Measurements from ENCODE around the gene ELFN1. TPM values are rescaled to one million over a fixed set of nuclear protein-coding genes. Genes with fewer than 3 reads are reported as not detected.
A peak's percentile ranks its signal among the peaks of the same experiment; 100 is the strongest.

Gene ELFN1
- total and polyA plus RNA-seq, 8 donors, result 0.19 to 4.3 (median 0.53) TPM; not detected in 1

GRCh38 chr7:1667566-1668395 is 2.3 kb upstream of the ELFN1 start:
- WGBS, 5 donors, result 15 to 57% (median 24%) methylated on average over 18 to 77 of the region's 77 CpGs
- H3K27ac ChIP-seq, result no peak overlapping the region
- peaks cover 21 to 100% (median 99%) of the 10 kb centered on the region in 3 donors for H3K27me3 ChIP-seq
- H3K4me3 ChIP-seq, result peak overlapping the region; percentile 53 to 58 (median 56)
- DNase-seq, result peak in 1 of 2 donors; percentile 64
- peaks cover 56 to 72% (median 70%) of the 10 kb centered on the region in 4 donors for H3K4me1 ChIP-seq
- intact Hi-C loops (cut with DNase I; ENCODE audit: low total_unique reads), result no loop called here
- H3K9me3 ChIP-seq, result no peaks in the 10 kb centered on the region
- TF ChIP-seq CTCF (IDR thresholded peaks at IDR 0.05) (no peak), EP300 (IDR thresholded peaks at IDR 0.05) (no peak), POLR2AphosphoS5 (IDR thresholded peaks at IDR 0.05) (no peak), POLR2A (IDR thresholded peaks at IDR 0.05) (no peak)
- no peaks in the 10 kb centered on the region for H3K36me3 ChIP-seq

GRCh38 chr7:1668396-1669063 is 1.5 kb upstream of the ELFN1 start:
- no peaks in the 10 kb centered on the region for H3K36me3 ChIP-seq
- no peak for TF ChIP-seq POLR2A (IDR thresholded peaks at IDR 0.05)
- TF ChIP-seq CTCF (IDR thresholded peaks at IDR 0.05), result no peak
- TF ChIP-seq POLR2AphosphoS5 (IDR thresholded peaks at IDR 0.05), result no peak
- no peak for TF ChIP-seq EP300 (IDR thresholded peaks at IDR 0.05)
- WGBS, 5 donors, result 32 to 59% (median 40%) methylated on average over 8 to 20 of the region's 20 CpGs
- peaks cover 21 to 100% (median 99%) of the 10 kb centered on the region in 3 donors for H3K27me3 ChIP-seq
- peaks cover 56 to 72% (median 70%) of the 10 kb centered on the region in 4 donors for H3K4me1 ChIP-seq
- intact Hi-C loops (cut with DNase I; ENCODE audit: low total_unique reads), result no loop called here
- DNase-seq, result no peak
- no peaks in the 10 kb centered on the region for H3K9me3 ChIP-seq
- H3K4me3 ChIP-seq, result peak overlapping the region in 1 of 4 donors; percentile 58
- H3K27ac ChIP-seq, result no peak overlapping the region

- Histone ChIP-seq H3K4me1 (peaks cover 52 to 65% (median 65%) of the 10 kb centered on the region in 4 donors), H3K9me3 (no peaks in the 10 kb centered on the region), H3K27ac (no peak overlapping the region), H3K27me3 (peaks cover 17 to 100% (median 99%) of the 10 kb centered on the region in 3 donors), H3K36me3 (no peaks in the 10 kb centered on the region), H3K4me3 (peak overlapping the region; percentile 32 to 45 (median 44))
- no peak for TF ChIP-seq POLR2AphosphoS5 (IDR thresholded peaks at IDR 0.05)
- no peak for TF ChIP-seq EP300 (IDR thresholded peaks at IDR 0.05)
- no peak for TF ChIP-seq POLR2A (IDR thresholded peaks at IDR 0.05)
- TF ChIP-seq CTCF (IDR thresholded peaks at IDR 0.05), result no peak
- intact Hi-C loops (cut with DNase I; ENCODE audit: low total_unique reads), result no loop called here
- peak in 1 of 2 donors; percentile 57 for DNase-seq
- WGBS, 5 donors, result 9 to 35% (median 10%) methylated on average over 21 to 68 of the region's 68 CpGs
These were observed 769 bp upstream of the ELFN1 start for GRCh38 chr7:1669064-1669951.
